ENCODE results near the gene MSANTD1. TPM values are rescaled to one million over a fixed set of nuclear protein-coding genes. Genes with fewer than 3 reads are reported as not detected.

Gene MSANTD1
- total RNA-seq, 2 donors from 2014 or later, result 1.1 to 1.2 TPM

Other genes with a start within 250 kb of the MSANTD1 start
- gene HTT-AS, start 174.6 kb upstream of the MSANTD1 start, total RNA-seq, result not detected
- gene HTT, start 174.5 kb upstream of the MSANTD1 start, total RNA-seq, result 10 to 100 TPM; 58.2 to 63.4 TPM
- gene RGS12, start 43.9 kb downstream of the MSANTD1 start, total RNA-seq, result 10 to 100 TPM in 1 of 2 donors, 1 to 10 TPM in 1; 9.2 to 10.6 TPM
- not detected for gene HGFAC, start 192.8 kb downstream of the MSANTD1 start, total RNA-seq
- not detected for gene DOK7, start 214.1 kb downstream of the MSANTD1 start, total RNA-seq